ENCODE measurements around the gene SLC11A1.

- TF ChIP-seq, protein P1, sequence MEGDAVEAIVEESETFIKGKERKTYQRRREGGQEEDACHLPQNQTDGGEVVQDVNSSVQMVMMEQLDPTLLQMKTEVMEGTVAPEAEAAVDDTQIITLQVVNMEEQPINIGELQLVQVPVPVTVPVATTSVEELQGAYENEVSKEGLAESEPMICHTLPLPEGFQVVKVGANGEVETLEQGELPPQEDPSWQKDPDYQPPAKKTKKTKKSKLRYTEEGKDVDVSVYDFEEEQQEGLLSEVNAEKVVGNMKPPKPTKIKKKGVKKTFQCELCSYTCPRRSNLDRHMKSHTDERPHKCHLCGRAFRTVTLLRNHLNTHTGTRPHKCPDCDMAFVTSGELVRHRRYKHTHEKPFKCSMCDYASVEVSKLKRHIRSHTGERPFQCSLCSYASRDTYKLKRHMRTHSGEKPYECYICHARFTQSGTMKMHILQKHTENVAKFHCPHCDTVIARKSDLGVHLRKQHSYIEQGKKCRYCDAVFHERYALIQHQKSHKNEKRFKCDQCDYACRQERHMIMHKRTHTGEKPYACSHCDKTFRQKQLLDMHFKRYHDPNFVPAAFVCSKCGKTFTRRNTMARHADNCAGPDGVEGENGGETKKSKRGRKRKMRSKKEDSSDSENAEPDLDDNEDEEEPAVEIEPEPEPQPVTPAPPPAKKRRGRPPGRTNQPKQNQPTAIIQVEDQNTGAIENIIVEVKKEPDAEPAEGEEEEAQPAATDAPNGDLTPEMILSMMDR (IDR thresholded peaks at IDR 0.05) = no peak
- no peak for TF ChIP-seq POLR2A (IDR thresholded peaks at IDR 0.05)
Observed at GRCh38 chr2:218344755-218345417, 37.2 kb upstream of the SLC11A1 start.

Measured in lower leg skin (tissue), 3 donors.